Measurements from ENCODE around the gene FNIP1.
"Not testable (repeated sequence)": the region's sequence is repeated elsewhere in the genome, so short reads cannot be mapped to it uniquely, and the experiment has no call there.

DNA sequence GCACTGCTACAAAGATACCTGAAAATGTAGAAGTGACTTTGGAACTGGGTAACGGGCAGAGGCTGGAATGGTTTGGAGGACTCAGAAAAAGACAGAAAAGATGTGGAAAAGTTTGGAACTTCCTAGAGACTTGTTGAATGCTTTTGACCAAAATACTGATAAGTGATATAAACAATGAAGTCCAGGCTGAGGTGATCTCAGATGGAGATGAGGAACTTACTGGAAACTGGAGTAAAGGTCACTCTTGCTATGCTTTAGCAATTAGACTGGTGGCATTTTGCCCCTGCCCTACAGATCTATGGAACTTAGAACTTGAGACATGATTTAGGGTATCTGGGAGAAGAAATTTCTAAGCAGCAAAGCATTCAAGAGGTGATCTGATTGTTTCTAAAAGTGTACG is 203.4 kb downstream of the FNIP1 start:
- TF ChIP-seq, protein P1, sequence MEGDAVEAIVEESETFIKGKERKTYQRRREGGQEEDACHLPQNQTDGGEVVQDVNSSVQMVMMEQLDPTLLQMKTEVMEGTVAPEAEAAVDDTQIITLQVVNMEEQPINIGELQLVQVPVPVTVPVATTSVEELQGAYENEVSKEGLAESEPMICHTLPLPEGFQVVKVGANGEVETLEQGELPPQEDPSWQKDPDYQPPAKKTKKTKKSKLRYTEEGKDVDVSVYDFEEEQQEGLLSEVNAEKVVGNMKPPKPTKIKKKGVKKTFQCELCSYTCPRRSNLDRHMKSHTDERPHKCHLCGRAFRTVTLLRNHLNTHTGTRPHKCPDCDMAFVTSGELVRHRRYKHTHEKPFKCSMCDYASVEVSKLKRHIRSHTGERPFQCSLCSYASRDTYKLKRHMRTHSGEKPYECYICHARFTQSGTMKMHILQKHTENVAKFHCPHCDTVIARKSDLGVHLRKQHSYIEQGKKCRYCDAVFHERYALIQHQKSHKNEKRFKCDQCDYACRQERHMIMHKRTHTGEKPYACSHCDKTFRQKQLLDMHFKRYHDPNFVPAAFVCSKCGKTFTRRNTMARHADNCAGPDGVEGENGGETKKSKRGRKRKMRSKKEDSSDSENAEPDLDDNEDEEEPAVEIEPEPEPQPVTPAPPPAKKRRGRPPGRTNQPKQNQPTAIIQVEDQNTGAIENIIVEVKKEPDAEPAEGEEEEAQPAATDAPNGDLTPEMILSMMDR (conservative IDR thresholded peaks at IDR 0.05): not testable (repeated sequence)
- TF ChIP-seq ZFX (IDR thresholded peaks at IDR 0.05): not testable (repeated sequence)

All from C4-2B (cell line).